Tibial nerve (tissue), 4 donors: ENCODE measurements around the gene JUND. TPM values are rescaled to one million over a fixed set of nuclear protein-coding genes. Genes with fewer than 3 reads are reported as not detected.
A peak's percentile ranks its signal among the peaks of the same experiment; 100 is the strongest.

Source experiments
- DNase-seq, 2 donors: peaks; one replicate each; pipeline ENCODE4 v3.0.0-alpha.2; 2019; ENCODE audit warnings: low spot score in 2 of 2
- H3K27ac ChIP-seq, 4 donors: fragments of 200-600 bp; sonication (generic) in 3 of 4; one replicate each; pipeline ENCODE4 v1.5.1; 2017 to 2019; ENCODE audit warnings: mild to moderate bottlenecking in 1 of 4
- H3K27me3 ChIP-seq, 2 donors: fragments of 200-600 bp; sonication (generic) in 1 of 2; one replicate each; pipeline versions ENCODE4 v1.5.1 to v1.6.0; 2017 to 2019
- H3K36me3 ChIP-seq, 3 donors: fragments of 200-600 bp; sonication (generic); one replicate each; pipeline ENCODE4 v1.5.1; 2018 to 2019
- H3K4me1 ChIP-seq, 4 donors: fragments of 200-600 bp; sonication (generic) in 3 of 4; one replicate each; pipeline ENCODE4 v1.5.1; 2017 to 2019
- H3K4me3 ChIP-seq, 4 donors: fragments of 200-600 bp; sonication (generic) in 3 of 4; one replicate each; pipeline ENCODE4 v1.5.1; 2017 to 2019; ENCODE audit warnings: mild to moderate bottlenecking in 1 of 4, moderate library complexity in 1 of 4
- H3K9me3 ChIP-seq, 4 donors: fragments of 200-600 bp; sonication (generic) in 3 of 4; one replicate each; pipeline ENCODE4 v1.5.1; 2017 to 2019
- EP300 ChIP-seq, 2 donors: sonication (generic); formaldehyde crosslinking; IDR thresholded peaks; one replicate each; pipeline ENCODE4 v1.6.1; 2017; ENCODE audit warnings: antibody characterized with exemption in 2 of 2, mild to moderate bottlenecking in 1 of 2
- POLR2A ChIP-seq, 2 donors: fragments of 450-650 bp; IDR thresholded peaks; one replicate each; pipeline ENCODE4 v1.6.1; 2017; ENCODE audit warnings: antibody characterized with exemption in 2 of 2, mild to moderate bottlenecking in 2 of 2, moderate library complexity in 2 of 2
- WGBS, 2 donors: methylation state at CpG; one replicate each; pipeline ENCODE4 v1.1.5; 2018; 5-methylcytosine and 5-hydroxymethylcytosine counted together
- total RNA-seq, 4 donors: library from RNA; depleted of rRNA; stranded (reverse); fragments of >200 nt; gene quantifications; one replicate each; pipeline ENCODE4 v1.1.0, GENCODE V29; 2016
- TF ChIP-seq, protein P1 (sequence below), 5 experiments: fragments of 200-600 bp in 3 of 5; fragments of 450-650 bp in 2 of 5; sonication (generic) in 3 of 5; IDR thresholded peaks; one replicate each; pipeline ENCODE4 v1.5.1; 2016 to 2019; ENCODE audit warnings: antibody characterized with exemption in 5 of 5, mild to moderate bottlenecking in 3 of 5, moderate library complexity in 2 of 5

The JUND gene
- total RNA-seq, 4 donors from 2014 or later = 309 to 553 (median 486) TPM

DNA sequence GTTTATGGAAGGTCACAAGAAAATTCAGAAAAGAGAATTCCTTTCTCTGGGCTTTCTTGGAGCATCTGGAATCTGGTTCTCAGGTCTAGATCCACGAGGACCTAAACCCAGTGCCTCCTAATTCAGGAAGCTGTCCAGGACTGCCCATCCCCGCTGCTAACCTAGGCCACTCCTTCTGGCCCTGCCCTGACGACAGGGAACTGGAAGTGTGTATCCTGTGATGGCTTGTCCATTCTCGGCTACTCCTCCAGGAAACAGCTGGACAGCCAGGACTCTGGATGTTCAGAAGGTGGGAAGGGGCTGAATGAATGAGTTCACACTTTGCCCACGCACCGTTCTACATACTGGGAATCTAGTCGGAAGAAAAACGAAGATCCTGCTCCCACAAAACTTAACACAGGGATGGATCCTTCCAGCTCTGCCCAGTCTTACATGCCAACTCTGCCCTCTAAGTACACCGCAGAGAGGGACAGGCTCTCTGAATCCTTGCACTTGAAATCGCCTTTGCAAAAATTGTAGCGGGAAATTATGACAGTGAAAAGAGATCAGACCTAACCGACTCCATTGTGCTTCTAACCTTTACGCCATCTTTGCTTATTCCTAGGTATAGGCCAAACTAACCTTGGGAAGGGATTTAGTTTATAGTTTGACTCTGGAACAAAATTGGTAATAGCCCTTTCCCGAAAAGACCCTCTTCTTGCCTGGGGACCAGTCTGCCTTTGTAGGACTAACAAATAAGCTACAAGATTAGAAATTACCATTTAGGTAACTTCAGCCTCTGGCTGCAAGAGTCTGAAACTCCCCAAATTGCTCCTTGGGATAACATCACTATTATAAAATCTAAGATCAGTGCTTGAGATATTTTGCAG is 39.7 kb upstream of the JUND start:
- Histone ChIP-seq H3K4me3 (no peak overlapping the region), H3K27me3 (no peaks in the 10 kb centered on the region), H3K4me1 (peaks cover 0 to 65% (median 28%) of the 10 kb centered on the region in 4 donors), H3K27ac (peak overlapping the region in 3 of 4 donors; percentile 87 to 92 (median 89)), H3K9me3 (no peaks in the 10 kb centered on the region), H3K36me3 (no peaks in the 10 kb centered on the region)
- WGBS, 2 donors = 67 to 69% methylated on average over 14 of the region's 14 CpGs
- no peak for TF ChIP-seq POLR2A (IDR thresholded peaks at IDR 0.05)
- DNase-seq = no peak

DNA sequence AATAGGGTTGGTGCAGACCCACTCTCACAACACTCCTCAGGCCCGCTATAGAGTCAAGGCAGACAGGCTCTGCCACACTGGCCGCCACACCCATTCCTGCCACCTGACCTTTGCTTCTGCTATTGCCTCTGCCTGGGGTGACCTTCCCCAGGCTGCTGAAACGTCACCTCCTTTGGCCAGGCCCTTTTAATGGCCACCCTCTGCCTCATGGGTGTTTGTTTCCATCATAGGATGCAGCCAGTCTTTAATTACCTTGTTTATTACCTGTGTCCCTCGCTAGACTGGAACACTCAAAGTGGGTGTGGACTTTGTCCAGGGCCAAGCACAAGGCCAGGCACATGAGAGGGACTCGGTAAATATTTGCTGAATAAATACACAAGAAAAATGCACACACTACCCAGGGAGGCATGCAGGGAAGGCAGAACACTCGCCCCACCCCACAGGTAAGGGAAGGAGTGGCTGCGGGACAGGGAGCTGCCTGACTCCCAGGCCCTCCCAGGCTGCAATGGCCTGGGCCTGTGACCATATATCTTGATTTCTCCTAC is 38.2 kb upstream of the JUND start:
- no peaks in the 10 kb centered on the region for H3K27me3 ChIP-seq
- TF ChIP-seq, protein P1, sequence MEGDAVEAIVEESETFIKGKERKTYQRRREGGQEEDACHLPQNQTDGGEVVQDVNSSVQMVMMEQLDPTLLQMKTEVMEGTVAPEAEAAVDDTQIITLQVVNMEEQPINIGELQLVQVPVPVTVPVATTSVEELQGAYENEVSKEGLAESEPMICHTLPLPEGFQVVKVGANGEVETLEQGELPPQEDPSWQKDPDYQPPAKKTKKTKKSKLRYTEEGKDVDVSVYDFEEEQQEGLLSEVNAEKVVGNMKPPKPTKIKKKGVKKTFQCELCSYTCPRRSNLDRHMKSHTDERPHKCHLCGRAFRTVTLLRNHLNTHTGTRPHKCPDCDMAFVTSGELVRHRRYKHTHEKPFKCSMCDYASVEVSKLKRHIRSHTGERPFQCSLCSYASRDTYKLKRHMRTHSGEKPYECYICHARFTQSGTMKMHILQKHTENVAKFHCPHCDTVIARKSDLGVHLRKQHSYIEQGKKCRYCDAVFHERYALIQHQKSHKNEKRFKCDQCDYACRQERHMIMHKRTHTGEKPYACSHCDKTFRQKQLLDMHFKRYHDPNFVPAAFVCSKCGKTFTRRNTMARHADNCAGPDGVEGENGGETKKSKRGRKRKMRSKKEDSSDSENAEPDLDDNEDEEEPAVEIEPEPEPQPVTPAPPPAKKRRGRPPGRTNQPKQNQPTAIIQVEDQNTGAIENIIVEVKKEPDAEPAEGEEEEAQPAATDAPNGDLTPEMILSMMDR (IDR thresholded peaks at IDR 0.05) = no peak
- TF ChIP-seq POLR2A (IDR thresholded peaks at IDR 0.05) (no peak), EP300 (IDR thresholded peaks at IDR 0.05) (no peak)
- peaks cover 0 to 8% (median 0%) of the 10 kb centered on the region in 3 donors for H3K36me3 ChIP-seq
- no peak overlapping the region for H3K4me3 ChIP-seq
- H3K27ac ChIP-seq = peak overlapping the region in 2 of 4 donors; percentile 87 to 89
- DNase-seq = no peak
- WGBS, 2 donors = 83 to 85% methylated on average over 7 of the region's 7 CpGs
- peaks cover 0 to 65% (median 28%) of the 10 kb centered on the region in 4 donors for H3K4me1 ChIP-seq
- H3K9me3 ChIP-seq = no peaks in the 10 kb centered on the region

DNA sequence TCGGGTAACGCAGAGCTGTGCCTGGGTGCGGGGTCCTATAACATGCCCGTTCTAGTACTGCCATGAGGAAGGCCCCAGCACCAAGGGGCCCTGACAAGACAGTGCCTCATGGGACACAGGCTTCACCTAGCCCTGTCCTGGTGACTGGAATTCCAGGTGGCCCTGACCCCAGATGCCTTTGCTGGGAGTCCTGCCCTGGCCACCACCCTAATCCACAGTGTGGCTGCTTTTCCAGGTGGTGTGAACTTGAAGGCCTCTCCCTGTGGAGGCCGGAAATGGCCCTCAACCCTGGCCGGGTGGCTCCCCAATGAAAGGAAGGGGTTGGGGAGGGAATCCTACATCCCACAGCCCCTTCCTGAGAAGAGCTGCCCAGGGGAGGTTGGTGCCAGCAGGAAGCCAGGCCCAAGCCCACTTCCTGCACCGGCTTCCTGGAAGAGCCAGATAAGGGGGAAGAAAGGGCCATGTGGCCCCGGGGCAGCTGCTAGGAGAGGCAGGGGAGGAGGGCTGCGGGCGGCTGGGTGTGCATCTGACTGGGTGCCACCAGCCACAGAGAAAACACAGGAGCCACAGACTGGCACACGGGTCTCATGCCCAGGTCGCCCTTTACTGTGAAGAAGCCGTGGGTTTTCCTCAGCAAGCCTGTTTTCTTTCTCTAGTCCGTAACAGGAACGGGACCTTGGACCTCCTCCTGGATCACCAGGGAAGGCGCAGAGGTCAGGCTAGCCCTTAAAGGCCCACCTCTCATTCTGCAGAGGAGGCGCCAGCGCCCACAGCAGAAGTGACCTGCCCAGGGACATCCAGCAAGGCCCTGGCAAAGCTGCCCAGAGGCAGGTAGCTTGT is 36.8 kb upstream of the JUND start:
- Histone ChIP-seq H3K36me3 (peaks cover 0 to 17% (median 0%) of the 10 kb centered on the region in 3 donors), H3K4me1 (peaks cover 0 to 53% (median 26%) of the 10 kb centered on the region in 4 donors), H3K4me3 (no peak overlapping the region), H3K27ac (peak overlapping the region; percentile 61 to 87 (median 77)), H3K9me3 (no peaks in the 10 kb centered on the region), H3K27me3 (no peaks in the 10 kb centered on the region)
- WGBS, 2 donors = 58 to 72% methylated on average over 11 to 18 of the region's 18 CpGs
- DNase-seq = no peak
- TF ChIP-seq POLR2A (IDR thresholded peaks at IDR 0.05) (peak in 1 of 2 donors; percentile 7), EP300 (IDR thresholded peaks at IDR 0.05) (peak in 1 of 2 donors; percentile 34)
- TF ChIP-seq, protein P1 (IDR thresholded peaks at IDR 0.05) = no peak

DNA sequence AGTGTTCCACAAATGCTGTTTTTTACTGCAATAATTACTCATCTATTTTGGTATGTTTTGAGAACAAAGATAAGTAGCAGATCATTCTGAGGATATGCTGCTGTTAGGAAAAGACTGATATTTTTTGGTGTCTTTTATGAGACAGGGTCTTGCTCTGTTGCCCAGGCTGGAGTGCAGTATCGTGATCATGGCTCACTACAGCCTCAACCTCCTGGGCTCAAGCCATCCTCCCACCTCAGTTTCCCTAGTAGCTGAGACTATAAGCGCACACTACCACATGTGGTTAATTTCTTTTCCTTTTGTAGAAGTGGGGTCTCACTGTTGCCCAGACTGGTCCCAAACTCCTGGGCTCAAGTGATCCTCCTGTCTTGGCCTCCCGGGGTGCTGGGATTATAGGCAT is 32.0 kb upstream of the JUND start:
- H3K4me3 ChIP-seq = no peak overlapping the region
- no peak for DNase-seq
- WGBS, 2 donors = 91 to 100% methylated on average over 3 of the region's 3 CpGs
- peaks cover 0 to 64% (median 0%) of the 10 kb centered on the region in 3 donors for H3K36me3 ChIP-seq
- no peaks in the 10 kb centered on the region for H3K27me3 ChIP-seq
- H3K4me1 ChIP-seq = peaks cover 0 to 50% (median 8%) of the 10 kb centered on the region in 4 donors
- no peaks in the 10 kb centered on the region for H3K9me3 ChIP-seq
- no peak overlapping the region for H3K27ac ChIP-seq
- TF ChIP-seq EP300 (IDR thresholded peaks at IDR 0.05) (no peak), POLR2A (IDR thresholded peaks at IDR 0.05) (no peak)
- TF ChIP-seq, protein P1 (IDR thresholded peaks at IDR 0.05) = no peak

DNA sequence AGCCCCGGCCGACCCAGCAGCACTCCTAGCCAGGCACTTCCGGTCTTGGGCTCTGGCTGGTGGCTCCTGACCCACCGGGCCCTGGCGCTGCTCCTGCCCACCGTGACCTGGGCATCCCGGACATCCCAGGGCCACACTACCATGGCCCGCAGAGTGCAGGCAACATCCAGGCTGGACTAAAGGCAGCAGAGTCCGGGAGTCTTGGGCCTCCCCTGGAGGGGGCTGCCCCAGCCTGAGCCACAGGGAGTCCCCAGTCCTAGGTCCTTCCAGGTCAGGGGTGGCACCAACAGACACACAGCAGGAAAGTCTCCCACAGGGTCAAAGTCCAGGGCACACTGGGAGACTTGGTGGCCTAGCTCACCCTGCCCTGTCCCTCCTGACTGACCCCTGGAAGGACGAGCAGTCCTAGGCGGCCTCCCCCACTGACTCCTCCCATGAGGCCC is 30.7 kb upstream of the JUND start:
- Histone ChIP-seq H3K4me1 (peaks cover 0 to 52% (median 10%) of the 10 kb centered on the region in 4 donors), H3K9me3 (no peaks in the 10 kb centered on the region), H3K27ac (peak overlapping the region in 2 of 4 donors; percentile 61 to 100), H3K4me3 (no peak overlapping the region), H3K36me3 (peaks cover 0 to 75% (median 0%) of the 10 kb centered on the region in 3 donors), H3K27me3 (no peaks in the 10 kb centered on the region)
- 82 to 90% methylated on average over 10 to 11 of the region's 11 CpGs for WGBS, 2 donors
- DNase-seq = no peak
- TF ChIP-seq, protein P1 (IDR thresholded peaks at IDR 0.05) = no peak
- TF ChIP-seq EP300 (IDR thresholded peaks at IDR 0.05) = no peak
- no peak for TF ChIP-seq POLR2A (IDR thresholded peaks at IDR 0.05)
